Measurements from ENCODE around the gene USH2A. TPM values are rescaled to one million over a fixed set of nuclear protein-coding genes. Genes with fewer than 3 reads are reported as not detected.
"Not testable (repeated sequence)": the region's sequence is repeated elsewhere in the genome, so short reads cannot be mapped to it uniquely, and the experiment has no call there.

USH2A gene
- total RNA-seq, 1 donor = under 0.01 TPM

GRCh38 chr1:216055004-216055403, 368.2 kb downstream of the USH2A start:
- no peak for DNase-seq (ENCODE audit: low read depth in 2 of 3, low spot score in 2 of 3)

GRCh38 chr1:216054600-216054999, 368.6 kb downstream of the USH2A start:
- no peak for DNase-seq (ENCODE audit: low read depth in 2 of 3, low spot score in 2 of 3)

- no peak for DNase-seq (ENCODE audit: low read depth in 2 of 3, low spot score in 2 of 3)
Measured at GRCh38 chr1:216051071-216051470, 372.2 kb downstream of the USH2A start.

- DNase-seq (ENCODE audit: low read depth in 2 of 3, low spot score in 2 of 3) = no peak
Measured at GRCh38 chr1:216049741-216050430, 373.4 kb downstream of the USH2A start.

DNA sequence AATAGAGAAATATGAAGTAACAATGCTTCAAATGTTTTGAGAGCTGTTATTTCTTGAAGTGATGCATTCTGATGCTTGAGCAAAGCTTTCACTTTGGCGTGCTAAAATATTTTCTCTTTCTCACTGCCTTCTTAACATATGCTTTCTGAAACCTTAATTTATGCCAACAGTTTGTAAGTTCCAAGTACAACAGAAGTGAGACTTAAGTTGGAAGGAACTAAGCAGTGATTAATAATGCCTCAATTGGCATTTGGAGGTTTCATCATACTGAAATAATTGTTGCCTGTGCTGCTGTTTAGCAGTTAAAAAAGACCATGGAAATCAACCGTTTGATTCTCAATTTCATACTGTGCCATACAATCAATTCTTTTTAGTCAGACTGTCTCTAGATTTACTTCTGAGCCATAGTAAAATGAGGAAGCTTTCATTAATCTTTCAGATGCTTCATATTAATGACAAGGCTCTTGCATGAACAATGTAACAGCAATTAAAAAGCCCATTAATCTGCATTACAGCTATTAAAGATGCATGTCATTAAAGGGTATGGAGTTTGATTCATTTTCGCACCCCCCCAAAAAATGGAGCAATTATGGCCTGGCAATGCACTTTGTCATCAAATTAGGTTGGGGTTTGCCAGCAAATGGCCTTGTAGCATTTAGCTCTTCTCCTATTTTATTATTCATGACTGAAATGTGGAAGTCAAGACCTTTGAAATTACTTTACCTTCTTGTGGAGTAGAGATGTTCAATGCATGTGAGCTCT, 375.3 kb downstream of the USH2A start:
- DNase-seq (ENCODE audit: low read depth in 2 of 3, low spot score in 2 of 3) = no peak

GRCh38 chr1:216046336-216046735, 376.9 kb downstream of the USH2A start:
- no peak for DNase-seq (ENCODE audit: low read depth in 2 of 3, low spot score in 2 of 3)

DNA sequence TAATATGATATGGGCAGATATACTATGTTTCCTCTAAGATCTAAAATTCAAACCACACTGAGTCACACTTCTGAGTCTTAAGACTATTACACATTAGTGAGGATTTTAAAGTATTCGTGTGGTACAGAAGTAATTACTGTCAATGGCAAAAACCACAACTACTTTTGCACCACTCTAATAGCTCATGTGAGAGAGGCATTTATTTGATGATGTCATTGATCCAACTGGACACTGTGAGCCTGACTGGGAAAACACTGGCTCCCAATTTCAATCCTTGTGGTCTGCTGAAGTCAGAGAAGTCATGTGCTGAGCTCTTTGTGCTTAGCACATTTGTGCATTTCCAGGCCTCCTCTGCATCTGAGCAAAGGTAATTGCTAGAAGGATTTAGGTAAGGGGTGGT, 377.8 kb downstream of the USH2A start:
- DNase-seq (ENCODE audit: low read depth in 2 of 3, low spot score in 2 of 3) = no peak

GRCh38 chr1:216044538-216044937, 378.7 kb downstream of the USH2A start:
- DNase-seq (ENCODE audit: low read depth in 2 of 3, low spot score in 2 of 3) = no peak

GRCh38 chr1:216034506-216034905, 388.7 kb downstream of the USH2A start:
- DNase-seq (ENCODE audit: low read depth in 2 of 3, low spot score in 2 of 3) = no peak

GRCh38 chr1:216032961-216033614, 390.2 kb downstream of the USH2A start:
- no peak for DNase-seq (ENCODE audit: low read depth in 2 of 3, low spot score in 2 of 3)

- no peak for DNase-seq (ENCODE audit: low read depth in 2 of 3, low spot score in 2 of 3)
Measured at GRCh38 chr1:216032284-216032683, 391.0 kb downstream of the USH2A start.

DNA sequence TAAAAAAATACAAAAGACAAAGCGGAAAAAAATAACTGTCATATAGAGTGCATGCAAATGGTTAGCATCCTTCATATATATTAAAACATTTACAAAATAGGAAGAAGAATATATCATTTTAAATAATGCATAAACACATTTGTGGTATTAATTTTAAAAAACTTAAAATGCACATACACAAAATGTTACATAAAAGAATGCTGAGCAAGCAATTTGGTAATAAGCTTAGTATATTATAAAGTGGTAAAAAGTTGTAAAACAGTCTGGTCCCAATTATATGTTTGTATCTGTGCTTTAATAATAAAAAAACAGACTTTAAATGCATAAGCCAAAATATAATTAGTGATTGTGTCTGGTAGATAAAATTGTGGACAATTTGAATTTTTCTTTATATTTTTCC, 394.6 kb downstream of the USH2A start:
- no peak for DNase-seq (ENCODE audit: low read depth in 2 of 3, low spot score in 2 of 3)

DNA sequence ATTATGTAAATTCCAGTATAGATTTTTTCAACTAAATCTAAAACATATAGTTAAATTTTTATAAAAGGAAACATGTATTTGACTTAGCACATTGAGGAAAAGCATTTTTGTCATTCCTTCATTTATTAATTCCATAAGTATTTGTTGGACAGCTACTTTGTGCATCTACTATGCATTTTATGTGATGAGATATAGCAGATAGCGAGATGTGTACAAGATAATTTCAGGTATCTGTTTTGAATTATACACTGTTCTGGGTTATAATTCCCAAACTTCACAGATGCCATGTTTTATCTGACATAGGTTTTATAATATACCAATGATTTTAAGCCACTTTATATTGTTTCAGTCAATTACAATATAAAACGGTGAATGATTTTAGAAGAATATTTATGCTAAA, 398.7 kb downstream of the USH2A start:
- DNase-seq (ENCODE audit: low read depth in 2 of 3, low spot score in 2 of 3) = no peak

GRCh38 chr1:216020743-216021345, 402.4 kb downstream of the USH2A start:
- no peak for DNase-seq (ENCODE audit: low read depth in 2 of 3, low spot score in 2 of 3)

- no peak for DNase-seq (ENCODE audit: low read depth in 2 of 3, low spot score in 2 of 3)
Measured at GRCh38 chr1:216015116-216015515, 408.1 kb downstream of the USH2A start.

DNA sequence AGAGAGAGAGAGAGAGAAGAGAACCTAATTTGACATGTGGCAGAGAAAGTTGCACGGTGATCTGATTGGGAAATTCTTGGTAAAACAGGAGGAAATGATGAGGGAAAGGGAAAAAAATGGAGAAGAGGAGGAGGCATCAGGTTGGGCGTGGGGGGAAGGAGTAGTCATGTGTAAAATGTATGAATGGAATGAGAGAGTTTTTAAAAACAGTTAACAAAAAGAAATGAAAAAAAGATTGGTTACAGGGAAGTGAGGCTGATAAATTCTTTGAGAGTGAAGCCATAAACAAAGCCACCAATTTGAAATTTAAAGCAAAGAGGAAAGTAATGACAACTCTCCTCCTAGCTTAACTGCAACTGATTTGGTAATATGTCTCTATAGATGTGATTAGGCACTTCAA, 409.2 kb downstream of the USH2A start:
- DNase-seq (ENCODE audit: low read depth in 2 of 3, low spot score in 2 of 3) = no peak

GRCh38 chr1:216009456-216009855, 413.8 kb downstream of the USH2A start:
- DNase-seq (ENCODE audit: low read depth in 2 of 3, low spot score in 2 of 3) = not testable (repeated sequence)

- DNase-seq (ENCODE audit: low read depth in 2 of 3, low spot score in 2 of 3) = no peak
Measured at GRCh38 chr1:216005916-216006315, 417.3 kb downstream of the USH2A start.

GRCh38 chr1:215992620-215993019, 430.6 kb downstream of the USH2A start:
- no peak for DNase-seq (ENCODE audit: low read depth in 2 of 3, low spot score in 2 of 3)

- DNase-seq (ENCODE audit: low read depth in 2 of 3, low spot score in 2 of 3) = no peak
Measured at GRCh38 chr1:215987092-215987875, 436.0 kb downstream of the USH2A start.

DNA sequence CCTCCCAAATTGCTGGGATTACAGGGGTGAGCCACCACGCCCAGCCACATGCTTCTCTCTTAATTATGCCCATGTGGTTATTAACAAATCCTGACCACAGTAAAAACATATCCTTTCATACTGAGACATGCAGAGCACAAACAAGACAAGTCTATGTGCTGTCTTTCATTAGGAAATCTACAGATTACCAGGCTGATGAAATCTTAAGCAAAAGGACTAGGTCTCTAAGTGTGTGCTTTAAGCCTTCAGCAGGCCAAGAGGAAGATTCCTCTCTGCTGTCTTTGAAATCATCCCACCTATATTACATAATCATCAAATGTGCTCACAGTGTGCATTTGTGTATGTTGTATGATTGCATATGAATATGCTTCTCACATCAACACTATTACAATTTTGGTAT, 436.8 kb downstream of the USH2A start:
- no peak for DNase-seq (ENCODE audit: low read depth in 2 of 3, low spot score in 2 of 3)

Data from hematopoietic multipotent progenitor cell (in vitro differentiated cells).